Fibroblast of pulmonary artery (primary cell): ENCODE results near the gene PCDH9.

Source experiments
- DNase-seq: peaks from one replicate; pipeline ENCODE4 v3.0.0-alpha.2; 2010; ENCODE audit warnings: low read depth
- H3K4me3 ChIP-seq: replicated peaks from 2 replicates; pipeline ENCODE4 v1.5.1; 2011; ENCODE audit warnings: low read depth, mild to moderate bottlenecking, control low read depth, low read length, moderate library complexity
- CTCF ChIP-seq: IDR thresholded peaks from 2 replicates; pipeline ENCODE4 v1.5.1; 2011; ENCODE audit warnings: mild to moderate bottlenecking, control low read depth, low read length, inconsistent platforms; ENCODE audit errors: missing control alignments

The PCDH9 gene

GRCh38 chr13:66849706-66850105, 380.4 kb downstream of the PCDH9 start:
- no peak for DNase-seq
- no peak overlapping the region for H3K4me3 ChIP-seq
- TF ChIP-seq CTCF: no peak

- H3K4me3 ChIP-seq: no peak overlapping the region
- no peak for TF ChIP-seq CTCF
- DNase-seq: no peak
Measured at GRCh38 chr13:66847541-66847940, 382.6 kb downstream of the PCDH9 start.

- TF ChIP-seq CTCF: no peak
- no peak overlapping the region for H3K4me3 ChIP-seq
- DNase-seq: no peak
Measured at GRCh38 chr13:66845393-66845792, 384.7 kb downstream of the PCDH9 start.

GRCh38 chr13:66844933-66845332, 385.2 kb downstream of the PCDH9 start:
- TF ChIP-seq CTCF: no peak
- no peak overlapping the region for H3K4me3 ChIP-seq
- DNase-seq: no peak

- H3K4me3 ChIP-seq: no peak overlapping the region
- DNase-seq: no peak
- no peak for TF ChIP-seq CTCF
Measured at GRCh38 chr13:66842766-66843165, 387.4 kb downstream of the PCDH9 start.

GRCh38 chr13:66840621-66841020, 389.5 kb downstream of the PCDH9 start:
- no peak overlapping the region for H3K4me3 ChIP-seq
- no peak for TF ChIP-seq CTCF
- DNase-seq: no peak

- no peak overlapping the region for H3K4me3 ChIP-seq
- no peak for TF ChIP-seq CTCF
- no peak for DNase-seq
Measured at GRCh38 chr13:66837246-66837645, 392.9 kb downstream of the PCDH9 start.
